ENCODE data around the gene PMFBP1.

Gene PMFBP1

DNA sequence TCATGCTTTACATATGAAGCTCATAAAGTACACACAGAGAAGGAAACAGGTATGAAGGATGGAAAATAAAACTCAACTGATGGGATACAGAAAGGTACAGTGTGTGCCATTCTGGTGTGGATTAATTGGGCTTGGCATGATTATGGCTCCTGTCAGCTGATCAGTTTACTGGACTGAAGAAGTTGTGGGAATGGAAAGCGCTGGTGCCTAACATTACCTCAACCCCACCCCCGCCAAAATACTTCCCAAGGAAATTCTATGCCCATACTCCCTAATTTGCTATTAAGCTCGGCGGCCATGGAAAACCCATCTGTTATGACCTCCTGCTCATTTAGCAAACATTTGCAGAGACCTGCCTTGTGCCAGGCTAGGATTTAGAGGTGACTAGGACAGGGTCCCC, 16.6 kb upstream of the PMFBP1 start:
- DNase-seq (ENCODE audit: low read depth in 3 of 3) = no peak

DNA sequence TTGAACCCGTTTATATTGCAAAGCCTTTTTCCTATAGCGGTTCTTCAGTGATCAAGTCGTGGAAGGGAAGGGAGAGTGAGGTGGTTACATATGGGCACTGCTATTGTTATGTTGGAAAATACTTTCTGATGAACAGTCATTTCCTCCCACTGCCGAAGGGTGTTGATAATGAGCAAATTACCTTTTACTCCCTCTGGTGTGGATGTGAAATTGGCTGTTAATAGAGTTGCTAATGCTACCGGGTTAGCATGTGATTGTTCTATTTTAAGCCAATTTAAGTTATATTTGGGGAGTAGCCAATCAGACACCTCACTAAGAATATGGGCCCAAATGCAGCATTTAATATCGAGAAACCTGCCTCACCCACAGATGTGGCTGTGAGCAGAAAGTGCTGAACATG, 15.6 kb upstream of the PMFBP1 start:
- no peak for DNase-seq (ENCODE audit: low read depth in 3 of 3)

DNA sequence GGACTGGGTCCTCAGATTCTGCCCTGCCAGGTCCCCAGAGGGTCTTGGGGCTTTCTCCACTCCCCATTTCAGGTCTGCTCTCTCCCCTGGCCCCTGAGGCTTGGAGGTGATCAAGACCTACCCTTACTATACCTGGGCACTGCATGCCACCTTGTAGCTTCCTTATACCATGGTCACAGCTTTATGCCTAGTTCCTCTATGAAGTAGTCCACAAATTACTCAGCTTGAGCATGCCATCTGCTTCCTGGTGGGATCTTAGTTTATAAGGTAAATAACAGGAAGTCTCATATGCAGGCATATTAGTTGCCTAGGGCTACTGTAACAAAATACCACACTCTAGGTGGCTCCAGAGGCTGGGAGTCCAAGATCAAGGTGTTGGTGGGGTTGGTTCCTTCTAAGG, 11.0 kb upstream of the PMFBP1 start:
- no peak for DNase-seq (ENCODE audit: low read depth in 3 of 3)

DNA sequence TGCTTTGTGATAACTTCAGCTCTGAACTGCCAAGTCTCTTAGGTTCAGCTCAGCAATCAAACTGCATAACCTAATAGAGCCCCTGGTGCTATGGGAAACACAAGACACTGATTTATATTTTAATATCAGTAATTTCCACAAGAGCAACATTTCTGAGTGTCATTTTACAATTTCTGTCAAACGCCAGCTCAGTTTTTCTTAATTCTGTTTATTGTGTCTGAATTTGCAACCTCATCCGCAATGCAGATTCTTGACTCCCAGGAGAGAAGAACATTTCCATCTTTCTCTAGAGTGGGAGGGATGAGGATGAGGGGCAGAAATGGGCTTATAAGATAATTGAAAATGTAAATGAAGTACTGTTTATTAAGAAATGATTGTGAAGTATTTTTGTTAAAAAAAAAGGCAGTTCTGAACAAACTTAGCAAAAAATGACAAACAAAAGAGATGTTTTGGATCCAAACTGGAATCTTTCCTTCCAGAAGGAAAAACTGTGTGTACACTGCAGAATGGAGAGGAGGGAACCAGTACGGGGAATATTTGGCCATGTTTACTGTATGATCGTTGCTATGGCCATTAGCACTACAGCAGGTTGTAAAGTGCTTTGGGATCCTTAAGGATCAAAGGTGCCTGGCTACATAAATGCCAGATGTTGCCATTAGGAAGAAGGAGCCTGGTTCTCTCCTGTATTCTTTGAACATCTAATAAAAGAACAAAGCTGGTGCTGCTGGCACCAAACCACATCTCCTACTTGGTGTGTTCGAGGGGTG, 7.4 kb upstream of the PMFBP1 start:
- DNase-seq (ENCODE audit: low read depth in 3 of 3) = no peak

DNA sequence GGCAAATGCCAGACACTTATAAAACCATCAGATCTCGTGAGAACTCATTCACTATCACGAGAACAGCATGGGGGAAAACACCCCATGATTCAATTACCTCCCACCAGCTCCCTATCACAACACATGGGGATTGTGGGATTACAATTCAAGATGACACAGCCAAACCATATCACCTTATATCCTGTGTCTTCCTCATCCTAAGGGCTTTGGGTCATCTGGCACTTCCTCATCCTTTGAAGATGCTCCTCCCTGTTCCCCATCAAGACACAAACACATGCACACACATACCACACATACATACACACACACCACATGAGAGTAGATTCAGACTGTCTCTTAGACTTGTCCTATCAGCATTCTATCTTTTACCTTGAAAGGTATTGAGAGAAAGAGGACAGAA, 2.8 kb upstream of the PMFBP1 start:
- no peak for DNase-seq (ENCODE audit: low read depth in 3 of 3)

DNA sequence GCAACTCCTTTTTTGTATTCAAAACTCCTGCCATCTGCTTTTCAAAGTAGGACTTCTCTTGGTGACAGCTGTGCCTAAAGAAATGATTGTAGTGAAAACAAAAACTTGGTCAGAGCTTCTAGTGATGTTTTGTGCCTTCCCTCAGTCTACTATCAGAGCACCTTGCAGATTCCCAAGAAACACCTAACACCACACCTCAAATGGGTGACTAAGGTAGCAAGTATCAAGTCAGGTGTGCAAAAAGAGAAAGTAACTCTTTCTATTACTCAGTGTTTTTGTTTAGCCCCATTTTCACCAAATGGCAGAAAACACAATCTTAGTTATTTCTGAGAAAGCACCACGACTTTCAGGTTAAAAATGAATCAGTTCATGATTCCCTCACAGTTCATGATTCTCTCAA, 2.0 kb upstream of the PMFBP1 start:
- no peak for DNase-seq (ENCODE audit: low read depth in 3 of 3)

DNA sequence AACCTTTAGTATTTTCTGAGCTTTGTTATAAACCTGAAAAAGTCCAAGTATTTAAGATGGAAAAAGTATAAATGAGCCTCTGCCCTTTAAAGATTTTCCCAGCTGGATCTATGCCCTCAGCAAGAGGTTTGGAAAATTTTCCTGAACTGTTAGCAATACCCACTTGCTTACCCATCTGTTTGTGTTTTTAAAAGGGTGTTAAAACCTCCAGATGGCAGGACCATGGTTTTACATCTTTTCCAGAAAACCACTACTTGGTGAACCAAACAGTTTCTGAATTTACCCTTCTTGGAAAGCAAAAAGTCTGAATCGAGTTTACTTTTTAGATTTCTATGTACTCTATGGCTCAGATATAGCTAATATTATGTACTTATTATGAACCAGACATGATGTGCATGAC, 719 bp downstream of the PMFBP1 start:
- no peak for DNase-seq (ENCODE audit: low read depth in 3 of 3)

DNA sequence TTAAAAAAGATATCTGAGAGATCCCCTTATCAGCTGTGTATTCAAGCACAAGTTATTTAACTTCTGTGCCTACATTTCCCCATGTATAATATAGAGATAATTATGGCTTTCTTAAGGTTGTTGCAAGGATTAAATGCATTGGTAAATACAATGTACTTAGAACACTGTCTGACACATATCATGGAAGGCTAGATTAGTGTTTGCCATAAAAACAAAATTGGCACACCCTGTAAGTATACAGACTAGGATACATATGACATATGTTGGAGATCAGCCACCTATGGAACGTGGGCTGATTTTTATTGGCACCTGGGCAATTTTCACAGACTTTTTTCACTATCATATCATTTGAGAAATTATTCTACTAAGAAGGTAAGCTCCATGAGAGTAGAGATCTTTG, 2.2 kb downstream of the PMFBP1 start:
- no peak for DNase-seq (ENCODE audit: low read depth in 3 of 3)

DNA sequence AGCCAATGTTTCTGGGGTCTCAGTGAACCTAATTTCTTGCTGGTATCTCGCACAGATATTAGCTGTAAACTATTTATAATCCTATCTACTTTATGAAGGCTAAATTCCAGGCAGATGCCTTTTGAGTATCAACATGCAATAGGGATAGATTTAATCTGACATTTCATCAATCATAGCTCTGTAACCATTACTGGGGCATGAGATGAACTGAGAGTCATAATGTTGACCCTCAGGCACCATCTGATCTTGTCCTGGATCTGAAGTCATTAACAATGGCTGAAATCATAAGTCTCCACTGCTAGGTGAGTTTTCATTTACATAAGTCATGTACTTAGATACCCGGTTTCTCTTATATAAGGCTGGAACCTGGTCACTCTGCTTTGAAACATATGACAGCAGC, 3.6 kb downstream of the PMFBP1 start:
- DNase-seq (ENCODE audit: low read depth in 3 of 3) = no peak

DNA sequence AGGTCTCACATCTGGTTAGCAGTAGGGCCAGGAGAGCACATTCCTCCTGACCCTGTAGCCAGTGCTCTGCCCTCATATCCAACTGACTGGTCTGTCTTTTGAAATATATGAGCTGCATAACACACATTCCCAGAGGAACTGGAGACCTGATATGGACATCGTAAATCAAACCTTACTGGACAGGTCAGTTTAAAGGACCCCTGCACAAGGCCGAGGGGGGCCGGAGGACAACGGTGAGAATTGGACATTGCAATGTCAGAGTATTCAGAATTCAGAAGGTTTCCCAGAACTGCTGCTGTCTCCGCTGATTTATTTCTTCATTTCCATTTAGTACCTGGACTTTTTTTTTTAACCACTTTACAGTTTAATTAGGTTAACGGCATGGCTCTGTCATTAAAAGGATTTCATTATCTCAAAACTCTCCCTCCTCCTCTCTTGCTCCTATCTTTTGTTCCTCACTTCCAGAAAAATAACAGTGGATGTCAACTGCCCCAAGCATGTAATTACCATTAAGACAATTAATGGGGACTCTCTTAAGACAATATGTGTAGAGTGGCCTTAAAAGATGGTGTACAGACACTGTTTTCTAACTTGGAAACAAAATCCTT, 4.9 kb downstream of the PMFBP1 start:
- no peak for DNase-seq (ENCODE audit: low read depth in 3 of 3)

DNA sequence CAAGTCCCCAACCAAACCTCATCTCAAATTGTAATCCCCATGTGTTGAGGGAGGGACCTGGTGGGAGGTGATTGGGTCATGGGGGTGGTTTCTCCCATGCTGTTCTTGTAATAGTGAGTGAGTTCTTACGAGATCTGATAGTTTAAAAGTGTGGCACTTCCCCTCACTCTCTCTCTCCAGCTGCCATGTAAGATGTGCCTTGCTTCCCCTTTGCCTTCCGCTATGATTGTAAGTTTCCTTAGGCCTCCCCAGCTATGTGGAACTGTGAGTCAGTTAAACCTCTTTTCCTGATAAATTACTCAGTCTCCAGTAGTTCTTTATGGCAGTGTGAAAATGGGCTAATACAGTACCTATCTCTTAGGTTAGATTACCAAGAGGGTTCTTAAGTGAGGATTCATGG, 5.8 kb downstream of the PMFBP1 start:
- DNase-seq (ENCODE audit: low read depth in 3 of 3) = no peak

DNA sequence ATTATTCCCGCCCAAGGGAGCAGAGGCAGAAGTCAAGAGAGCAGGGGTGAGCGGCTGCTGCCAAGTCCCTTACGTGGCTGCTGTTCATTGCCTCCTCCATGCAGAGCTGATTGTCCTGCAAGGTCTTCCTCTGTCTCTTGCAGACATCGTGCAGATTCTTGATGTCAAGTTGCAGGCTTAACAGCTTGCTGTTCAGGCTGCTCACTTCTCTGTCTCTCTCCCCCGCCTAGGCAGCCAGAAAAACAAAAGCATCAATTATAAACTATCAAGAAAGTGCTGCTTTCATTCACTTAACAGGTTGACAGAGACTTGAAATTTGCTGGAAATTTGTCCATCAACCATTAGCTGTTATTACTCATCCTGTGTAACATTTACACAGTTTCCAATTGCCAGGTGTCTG, 7.3 kb downstream of the PMFBP1 start:
- no peak for DNase-seq (ENCODE audit: low read depth in 3 of 3)

DNA sequence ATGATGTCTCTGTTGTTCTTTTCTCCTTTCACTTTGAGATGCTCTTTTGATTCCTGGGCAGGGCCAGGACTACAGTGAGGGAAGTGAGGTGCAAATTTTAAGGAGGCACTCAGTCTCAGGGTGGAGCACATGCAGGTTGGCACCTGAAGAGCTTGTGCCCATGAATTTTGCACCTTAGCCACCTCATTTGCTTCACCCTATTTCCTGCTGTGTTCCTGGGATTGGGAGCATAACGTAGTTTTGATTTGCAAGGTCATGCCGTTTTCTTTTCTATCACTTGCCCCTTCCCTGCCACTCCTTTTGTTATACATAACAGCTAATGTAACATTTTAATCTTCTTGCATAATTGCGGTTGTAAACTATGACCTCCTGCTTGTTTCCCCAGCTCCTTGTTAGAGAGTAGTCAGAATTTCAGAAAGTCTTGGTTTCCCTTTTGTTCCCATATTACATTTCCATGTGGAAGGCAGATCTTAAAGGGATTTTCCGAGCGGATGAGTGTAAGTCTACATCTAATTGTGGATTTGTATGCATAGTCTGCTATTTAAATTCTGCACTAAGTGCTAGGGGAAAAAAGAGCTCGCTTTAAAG, 9.8 kb downstream of the PMFBP1 start:
- no peak for DNase-seq (ENCODE audit: low read depth in 3 of 3)

DNA sequence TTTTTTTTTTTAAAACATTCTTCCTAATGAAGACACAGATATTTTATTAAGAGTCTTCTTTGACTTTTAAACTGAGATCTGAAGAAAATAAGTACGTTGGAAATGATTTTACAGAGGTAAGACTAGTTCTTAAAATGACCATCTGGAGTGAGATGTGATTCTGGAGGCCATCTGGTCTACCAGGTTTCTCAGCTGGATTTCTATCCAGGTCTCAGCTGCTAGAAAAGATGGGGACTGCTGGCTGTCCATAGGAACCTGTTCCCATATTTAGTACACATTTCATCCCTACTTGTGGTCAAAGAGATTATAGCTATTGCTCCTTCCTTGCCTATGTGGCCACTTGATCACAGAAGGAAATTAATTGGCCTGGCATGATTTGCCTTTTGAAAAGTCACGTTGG, 12.2 kb downstream of the PMFBP1 start:
- no peak for DNase-seq (ENCODE audit: low read depth in 3 of 3)

DNA sequence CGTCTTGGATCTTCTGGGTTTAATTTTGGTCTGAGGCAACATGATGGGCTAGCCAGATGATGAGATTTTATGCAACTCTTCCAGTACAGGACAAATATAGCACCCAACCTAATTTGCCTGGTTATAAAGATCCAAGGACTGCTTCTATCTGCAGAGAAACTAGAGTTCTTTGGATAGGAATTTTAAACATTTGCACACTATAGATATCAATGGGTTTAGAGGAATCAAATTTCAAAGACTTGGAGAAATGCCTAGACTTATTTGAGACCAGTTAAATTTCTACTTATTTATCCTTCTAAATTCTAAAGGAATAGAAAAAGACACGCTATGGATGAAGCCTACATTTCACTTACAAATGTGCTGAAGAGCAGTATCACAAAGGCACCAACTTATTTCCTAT, 12.6 kb downstream of the PMFBP1 start:
- no peak for DNase-seq (ENCODE audit: low read depth in 3 of 3)

DNA sequence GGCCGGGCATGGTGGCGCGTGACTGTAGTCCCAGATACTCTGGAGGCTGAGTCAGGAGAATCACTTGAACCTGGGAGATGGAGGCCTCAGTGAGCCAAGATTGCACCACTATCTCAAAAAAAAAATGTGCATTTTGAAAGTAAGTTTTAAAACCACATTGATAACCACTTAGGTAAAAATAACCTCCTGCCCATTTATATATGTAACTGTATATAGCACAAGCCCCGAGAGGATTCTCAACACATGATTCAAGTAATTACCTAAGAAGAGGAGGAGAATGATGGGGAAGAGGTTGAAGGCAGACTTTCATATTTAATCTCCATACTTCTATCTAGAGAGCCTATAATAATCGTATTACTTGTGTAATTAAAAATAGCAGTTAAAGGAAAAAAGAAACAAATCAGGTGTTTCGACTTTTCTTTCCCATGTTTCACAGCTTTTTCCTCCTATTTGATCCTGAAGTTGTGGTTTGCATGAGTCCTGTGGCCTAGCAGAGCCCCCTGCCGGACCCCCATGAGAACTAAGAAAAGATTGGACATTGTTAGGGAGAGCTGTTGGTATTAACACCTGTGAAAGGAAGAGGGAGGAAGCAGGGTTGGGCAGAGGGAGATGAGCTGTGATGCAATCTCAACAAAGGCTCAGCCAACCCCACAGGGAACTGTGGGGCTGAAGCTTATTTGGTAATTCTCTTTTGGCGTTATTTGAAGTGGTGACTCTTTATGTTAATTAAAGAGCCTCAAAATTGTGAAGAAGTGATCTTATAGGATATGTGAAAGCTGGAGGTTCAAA, 22.1 kb downstream of the PMFBP1 start:
- no peak for DNase-seq (ENCODE audit: low read depth in 3 of 3)

DNA sequence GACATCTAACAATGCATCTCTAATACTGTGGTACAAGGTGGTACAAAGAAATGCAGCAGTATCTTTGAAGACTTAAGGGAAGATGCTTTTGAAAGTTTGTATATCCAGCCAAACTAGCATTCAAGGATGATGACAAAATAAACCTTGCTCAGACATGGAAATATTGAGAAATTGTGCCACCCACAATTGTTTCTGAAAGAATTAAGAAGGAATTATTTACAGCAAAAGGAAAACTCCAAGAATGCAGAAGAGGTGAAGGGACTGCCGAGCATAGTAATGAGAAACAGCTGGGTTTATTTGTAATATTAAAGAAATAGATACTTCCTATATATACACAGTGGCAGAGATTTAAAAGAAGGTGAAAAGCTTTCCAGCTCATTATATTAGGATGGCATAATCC, 29.5 kb downstream of the PMFBP1 start:
- DNase-seq (ENCODE audit: low read depth in 3 of 3) = no peak

DNA sequence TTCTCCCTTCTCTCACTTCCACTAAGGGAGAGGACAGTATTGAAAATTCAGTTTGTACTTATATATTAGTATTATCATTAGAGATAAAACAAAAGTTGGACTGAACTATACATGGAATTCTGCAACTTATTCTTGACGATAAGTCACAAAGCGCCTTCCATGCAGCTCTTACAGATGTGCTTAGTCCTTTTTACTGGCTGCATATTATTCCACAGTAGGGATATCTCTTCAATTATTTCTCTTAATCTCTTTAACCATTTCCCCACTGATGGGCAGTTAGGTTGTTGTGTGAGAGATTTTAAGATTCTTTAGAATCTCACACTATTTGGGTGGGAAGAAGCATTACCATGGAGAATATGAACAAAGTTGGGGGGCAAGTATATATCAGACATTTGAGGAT, 32.0 kb downstream of the PMFBP1 start:
- DNase-seq (ENCODE audit: low read depth in 3 of 3) = no peak

DNA sequence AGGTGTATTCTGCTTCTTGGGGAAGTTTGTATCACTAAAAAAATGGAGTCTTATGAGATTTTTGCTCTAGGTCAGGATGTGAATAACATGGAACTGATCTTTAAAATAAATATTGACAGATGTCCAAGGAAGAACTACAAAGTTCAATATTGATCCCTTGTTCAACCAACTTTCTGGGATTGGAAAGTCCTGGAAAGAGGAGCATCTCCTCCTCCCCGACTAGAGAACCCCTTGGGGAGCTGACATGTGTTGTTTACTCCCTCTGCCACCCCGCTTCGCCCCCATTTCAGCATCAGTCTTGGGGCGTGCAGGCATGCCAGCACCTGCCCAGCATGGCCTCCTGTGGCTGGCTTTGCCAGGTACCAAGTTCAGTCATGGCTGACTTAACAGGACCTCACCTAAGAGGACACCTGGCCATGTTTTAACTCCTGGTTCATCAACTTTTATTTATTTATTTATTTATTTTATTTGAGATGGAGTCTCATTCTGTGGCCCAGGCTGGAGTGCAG, 33.8 kb downstream of the PMFBP1 start:
- no peak for DNase-seq (ENCODE audit: low read depth in 3 of 3)

DNA sequence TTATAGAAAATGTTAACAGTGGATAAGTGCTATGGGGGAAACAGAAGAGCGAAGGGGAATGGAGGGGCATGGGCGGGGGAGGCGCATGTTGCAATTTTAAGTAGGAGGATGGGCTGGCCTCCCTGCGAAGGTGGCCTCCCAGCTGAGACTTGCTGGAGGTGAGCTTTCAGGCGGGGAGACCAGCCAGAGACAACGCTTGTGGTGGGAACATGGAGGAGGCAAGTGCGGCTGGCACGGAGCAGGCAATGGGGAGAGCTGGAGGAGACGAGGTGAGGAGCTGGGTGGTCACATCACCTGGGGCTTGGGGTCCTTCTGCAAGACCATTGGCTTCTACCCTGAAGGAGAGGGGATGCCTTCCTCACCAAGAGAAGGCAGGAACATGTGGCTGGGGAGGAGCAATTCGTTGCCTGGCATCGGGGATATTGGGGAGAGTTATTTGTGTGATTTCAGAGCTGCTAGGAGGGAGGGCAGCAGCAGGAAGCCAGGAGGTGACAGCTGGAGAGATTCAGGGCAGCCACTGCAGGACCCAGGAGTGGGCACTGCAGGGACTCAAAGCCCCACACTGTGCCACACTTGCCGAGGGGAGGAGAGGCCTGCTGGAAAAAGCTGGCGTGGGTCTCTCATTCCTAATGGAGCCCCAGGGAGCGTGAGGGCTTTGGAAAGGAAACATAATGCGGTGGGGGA, 34.4 kb downstream of the PMFBP1 start:
- DNase-seq (ENCODE audit: low read depth in 3 of 3) = no peak

DNA sequence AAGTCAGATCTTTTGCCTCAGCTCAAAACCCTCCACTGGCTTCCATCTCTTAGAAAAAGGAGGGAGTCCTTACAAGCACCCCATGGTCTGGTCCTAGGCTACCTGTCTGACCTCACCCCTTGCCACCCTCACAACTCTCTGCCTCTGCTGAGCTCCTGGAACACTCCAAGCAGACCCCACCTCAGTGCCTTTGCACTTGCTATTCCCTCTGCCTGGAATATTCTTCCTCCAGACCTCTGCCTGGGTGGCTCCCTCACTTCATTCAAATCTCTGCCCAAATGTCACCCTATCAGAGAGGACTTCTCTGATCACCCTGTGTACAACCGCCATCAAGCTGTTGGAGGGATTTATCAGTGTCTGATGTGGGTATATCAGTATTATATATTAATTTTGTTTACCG, 37.4 kb downstream of the PMFBP1 start:
- DNase-seq (ENCODE audit: low read depth in 3 of 3) = no peak

DNA sequence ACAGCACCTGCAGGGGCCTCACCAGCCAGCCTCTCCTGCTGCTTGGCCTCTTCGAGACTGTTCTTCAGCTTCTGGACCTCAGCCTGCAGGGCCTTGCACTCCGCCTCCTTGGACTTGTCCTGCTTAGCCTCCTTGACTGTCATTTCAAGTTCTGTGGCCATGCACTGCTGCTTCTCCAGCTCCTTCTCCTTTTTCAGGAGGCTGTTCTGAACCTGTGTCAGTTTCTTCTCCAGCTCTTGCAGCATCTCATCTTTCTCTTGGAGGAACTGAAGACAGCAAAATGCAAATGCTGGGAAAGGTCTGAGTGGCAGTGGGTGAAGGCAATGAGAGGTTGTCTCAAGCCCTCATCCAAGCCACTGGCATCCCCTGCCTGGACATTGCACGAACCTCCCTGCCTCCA, 39.2 kb downstream of the PMFBP1 start:
- no peak for DNase-seq (ENCODE audit: low read depth in 3 of 3)
